NCI-H510A (cell line): Measurements from ENCODE around the gene LLGL1.

Source experiments
- DNase-seq: peaks from one replicate; lab custom pipeline; 2025; lab: John Stamatoyannopoulos, UW

LLGL1 gene

DNA sequence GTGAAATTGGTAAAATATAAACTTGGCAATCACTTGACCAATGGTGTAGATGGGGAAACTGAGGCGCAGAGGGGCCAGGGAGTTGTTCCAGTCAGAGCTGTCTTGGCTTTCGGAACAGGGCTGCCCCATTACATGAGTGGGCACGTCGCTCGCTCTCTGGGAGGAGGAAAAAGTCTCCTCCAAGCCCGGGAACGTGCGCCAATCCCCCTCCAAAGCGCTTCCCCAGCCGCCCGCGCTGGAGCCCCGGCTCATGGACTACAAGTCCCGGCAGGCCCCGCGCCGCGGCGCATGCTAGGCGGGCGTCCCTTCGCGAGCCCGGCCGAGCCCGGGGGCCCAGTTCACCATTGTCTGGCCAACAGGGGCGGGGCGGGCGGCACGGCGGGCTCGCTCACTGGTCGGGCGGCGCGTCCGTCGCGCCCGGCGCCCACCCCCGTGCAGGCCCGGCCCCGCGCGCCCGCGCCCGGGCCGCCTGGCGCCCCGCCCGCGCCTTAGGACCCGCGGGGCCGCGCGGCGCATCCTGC is at the start of gene LLGL1:
Gene LLGL1, plus strand, starts transcription at position 515 of the 521 bp plus-strand sequence. CDS start 48 bp downstream, outside the sequence.
- DNase-seq: peak; percentile 92

- no peak for DNase-seq
Observed at GRCh38 chr17:18176176-18176575, 49.3 kb upstream of the LLGL1 start.

DNA sequence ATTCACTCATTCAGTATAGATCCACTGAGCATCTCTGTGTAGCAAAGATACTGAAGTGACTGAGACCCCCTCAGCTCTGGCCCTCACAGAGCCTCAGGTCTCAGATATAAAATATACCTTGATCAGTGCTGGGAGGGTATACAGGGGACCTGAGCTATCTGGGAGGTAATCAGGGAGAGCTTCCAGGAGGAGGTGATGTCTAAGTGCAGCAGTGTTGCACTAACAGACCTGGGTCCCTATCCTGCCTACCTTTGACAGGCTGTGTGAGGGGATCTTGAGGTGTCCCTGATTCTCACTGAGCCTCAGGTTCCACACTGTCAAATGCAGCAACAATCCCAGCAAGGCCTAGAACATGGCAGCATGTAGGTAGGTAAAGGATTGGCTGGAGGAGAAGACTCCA is 48.3 kb upstream of the LLGL1 start:
- DNase-seq: no peak

DNA sequence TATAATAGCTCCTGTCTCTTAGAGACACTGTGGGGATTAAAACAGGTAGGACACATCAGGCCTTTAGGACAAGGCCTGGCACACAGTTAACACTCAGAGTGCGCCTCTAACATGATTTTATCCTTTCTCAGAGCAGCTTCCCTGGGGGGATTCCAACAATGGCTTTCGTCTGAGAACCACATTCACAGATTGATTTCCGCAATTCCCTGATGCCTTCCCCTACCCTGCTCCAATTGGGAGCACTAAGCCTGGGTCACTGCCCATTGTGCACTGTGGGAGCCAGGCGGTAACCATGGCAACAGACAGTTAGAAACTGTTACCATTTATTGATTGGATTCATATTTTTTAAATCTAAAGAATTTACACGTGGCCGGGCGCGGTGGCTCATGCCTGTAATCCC is 47.7 kb upstream of the LLGL1 start:
- DNase-seq: no peak

DNA sequence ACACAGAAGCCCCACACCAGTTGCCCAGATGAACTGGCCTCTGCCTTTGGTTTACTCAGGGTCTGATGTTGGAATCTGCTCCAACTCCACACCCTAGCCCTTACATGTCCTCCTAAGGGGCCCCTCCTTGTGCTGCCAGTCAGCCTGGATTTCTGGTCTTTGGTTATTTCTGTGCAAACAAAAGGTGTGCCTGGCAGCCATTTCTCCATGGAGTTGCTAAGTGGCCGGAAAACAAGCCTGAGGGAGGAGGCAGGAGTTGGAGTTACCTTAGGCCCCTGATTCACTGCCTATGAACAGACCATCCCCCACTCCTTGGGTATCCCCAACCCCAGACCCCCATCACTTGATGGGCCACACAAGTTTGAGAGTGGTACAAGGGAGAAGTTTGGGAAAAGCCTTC is 46.2 kb upstream of the LLGL1 start:
- no peak for DNase-seq

DNA sequence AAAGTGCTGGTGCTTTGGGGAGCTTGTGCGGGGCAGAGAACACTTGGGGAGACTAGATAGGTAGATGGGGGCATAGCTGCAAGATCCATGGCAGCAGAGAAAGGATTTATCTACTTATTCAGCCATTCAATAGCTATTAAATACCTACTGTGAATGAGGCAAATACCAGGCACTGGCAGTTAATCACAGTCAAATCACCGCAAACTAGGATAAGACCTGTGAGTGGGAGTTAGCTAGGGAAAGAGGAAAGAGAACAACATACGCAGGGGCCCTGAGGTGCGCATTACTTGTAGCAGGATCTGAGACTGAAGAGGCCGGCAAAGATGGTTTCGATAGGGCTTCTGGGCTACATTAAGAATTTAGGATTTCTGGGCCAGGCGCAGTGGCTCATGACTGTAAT is 45.6 kb upstream of the LLGL1 start:
- DNase-seq: no peak

GRCh38 chr17:18181358-18181757 is 44.1 kb upstream of the LLGL1 start:
- no peak for DNase-seq

- DNase-seq: no peak
Observed at GRCh38 chr17:18182110-18182977, 43.1 kb upstream of the LLGL1 start.

GRCh38 chr17:18182978-18183333 is 42.5 kb upstream of the LLGL1 start:
- peak; percentile 57 for DNase-seq

- DNase-seq: peak; percentile 98
Observed at GRCh38 chr17:18183334-18184142, 41.9 kb upstream of the LLGL1 start, which contains the start of gene ALKBH5. Gene ALKBH5, plus strand, starts transcription at chr17:18183828. Its CDS starts 416 bp downstream, at chr17:18184244.

DNA sequence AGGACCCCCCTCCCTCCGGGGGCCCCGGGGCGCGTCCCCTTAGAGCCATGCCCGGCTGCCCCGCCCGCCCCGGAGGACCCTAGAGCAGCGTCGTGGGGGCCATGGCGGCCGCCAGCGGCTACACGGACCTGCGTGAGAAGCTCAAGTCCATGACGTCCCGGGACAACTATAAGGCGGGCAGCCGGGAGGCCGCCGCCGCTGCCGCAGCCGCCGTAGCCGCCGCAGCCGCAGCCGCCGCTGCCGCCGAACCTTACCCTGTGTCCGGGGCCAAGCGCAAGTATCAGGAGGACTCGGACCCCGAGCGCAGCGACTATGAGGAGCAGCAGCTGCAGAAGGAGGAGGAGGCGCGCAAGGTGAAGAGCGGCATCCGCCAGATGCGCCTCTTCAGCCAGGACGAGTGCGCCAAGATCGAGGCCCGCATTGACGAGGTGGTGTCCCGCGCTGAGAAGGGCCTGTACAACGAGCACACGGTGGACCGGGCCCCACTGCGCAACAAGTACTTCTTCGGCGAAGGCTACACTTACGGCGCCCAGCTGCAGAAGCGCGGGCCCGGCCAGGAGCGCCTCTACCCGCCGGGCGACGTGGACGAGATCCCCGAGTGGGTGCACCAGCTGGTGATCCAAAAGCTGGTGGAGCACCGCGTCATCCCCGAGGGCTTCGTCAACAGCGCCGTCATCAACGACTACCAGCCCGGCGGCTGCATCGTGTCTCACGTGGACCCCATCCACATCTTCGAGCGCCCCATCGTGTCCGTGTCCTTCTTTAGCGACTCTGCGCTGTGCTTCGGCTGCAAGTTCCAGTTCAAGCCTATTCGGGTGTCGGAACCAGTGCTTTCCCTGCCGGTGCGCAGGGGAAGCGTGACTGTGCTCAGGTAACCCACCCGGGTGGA is 41.0 kb upstream of the LLGL1 start:
- DNase-seq: peak; percentile 23

DNA sequence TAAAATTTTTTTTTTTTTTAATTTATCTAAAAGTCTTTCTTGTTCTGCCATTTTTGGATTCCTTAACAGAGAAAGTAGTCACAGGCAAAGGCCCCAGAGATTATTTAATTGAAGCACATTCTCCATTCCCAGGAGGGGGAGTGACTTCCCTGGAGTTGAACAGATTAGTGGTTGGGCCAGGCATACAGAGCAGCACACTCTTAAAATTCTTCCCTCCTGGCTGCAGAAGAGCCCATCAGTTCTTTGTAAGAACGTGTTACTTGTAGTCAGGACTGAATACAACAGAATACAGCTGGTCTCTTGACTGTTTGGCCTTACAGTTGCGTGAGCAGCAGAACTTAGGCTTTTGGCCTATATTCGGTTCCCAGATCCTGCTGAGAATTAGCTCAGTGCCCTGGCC is 40.0 kb upstream of the LLGL1 start:
- DNase-seq: no peak

GRCh38 chr17:18185832-18186626 is 39.4 kb upstream of the LLGL1 start:
- no peak for DNase-seq

DNA sequence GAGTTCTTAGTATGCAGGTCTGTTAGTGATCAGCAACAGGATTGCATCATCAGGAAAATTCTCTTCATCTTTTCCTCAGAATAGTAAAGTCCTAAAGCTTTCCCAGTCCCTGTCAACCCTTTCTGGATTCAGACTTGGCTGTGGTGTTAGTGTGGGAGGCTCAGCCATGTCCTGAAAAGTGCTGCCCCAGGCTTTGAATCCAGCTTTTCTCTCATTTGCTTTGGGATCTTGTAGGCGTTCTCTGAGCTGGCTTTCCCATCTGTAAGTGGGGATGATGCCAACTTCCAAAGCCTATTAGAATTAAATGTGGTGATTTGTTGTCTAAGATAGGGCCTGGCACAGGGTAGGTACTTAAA is 38.8 kb upstream of the LLGL1 start:
- DNase-seq: no peak

DNA sequence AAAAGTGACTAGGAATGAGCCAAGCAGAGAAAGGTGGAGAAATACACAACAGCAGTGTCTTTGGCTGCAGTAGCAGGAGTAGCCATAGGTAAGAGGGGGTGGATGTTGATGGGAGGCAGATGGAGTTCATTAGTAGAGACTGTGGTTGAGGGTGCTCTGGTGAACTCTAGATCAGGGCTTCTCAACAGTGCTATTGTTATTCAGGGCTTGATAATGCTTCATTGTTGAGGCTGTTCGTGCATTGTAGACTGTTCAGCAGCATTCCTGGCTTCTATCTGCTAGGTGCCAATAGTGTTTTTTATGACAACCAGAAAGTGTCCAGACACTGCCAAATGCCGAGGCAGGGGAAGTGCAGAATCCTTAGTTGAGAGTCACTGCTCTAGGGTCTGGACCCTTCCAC is 38.2 kb upstream of the LLGL1 start:
- DNase-seq: no peak

DNA sequence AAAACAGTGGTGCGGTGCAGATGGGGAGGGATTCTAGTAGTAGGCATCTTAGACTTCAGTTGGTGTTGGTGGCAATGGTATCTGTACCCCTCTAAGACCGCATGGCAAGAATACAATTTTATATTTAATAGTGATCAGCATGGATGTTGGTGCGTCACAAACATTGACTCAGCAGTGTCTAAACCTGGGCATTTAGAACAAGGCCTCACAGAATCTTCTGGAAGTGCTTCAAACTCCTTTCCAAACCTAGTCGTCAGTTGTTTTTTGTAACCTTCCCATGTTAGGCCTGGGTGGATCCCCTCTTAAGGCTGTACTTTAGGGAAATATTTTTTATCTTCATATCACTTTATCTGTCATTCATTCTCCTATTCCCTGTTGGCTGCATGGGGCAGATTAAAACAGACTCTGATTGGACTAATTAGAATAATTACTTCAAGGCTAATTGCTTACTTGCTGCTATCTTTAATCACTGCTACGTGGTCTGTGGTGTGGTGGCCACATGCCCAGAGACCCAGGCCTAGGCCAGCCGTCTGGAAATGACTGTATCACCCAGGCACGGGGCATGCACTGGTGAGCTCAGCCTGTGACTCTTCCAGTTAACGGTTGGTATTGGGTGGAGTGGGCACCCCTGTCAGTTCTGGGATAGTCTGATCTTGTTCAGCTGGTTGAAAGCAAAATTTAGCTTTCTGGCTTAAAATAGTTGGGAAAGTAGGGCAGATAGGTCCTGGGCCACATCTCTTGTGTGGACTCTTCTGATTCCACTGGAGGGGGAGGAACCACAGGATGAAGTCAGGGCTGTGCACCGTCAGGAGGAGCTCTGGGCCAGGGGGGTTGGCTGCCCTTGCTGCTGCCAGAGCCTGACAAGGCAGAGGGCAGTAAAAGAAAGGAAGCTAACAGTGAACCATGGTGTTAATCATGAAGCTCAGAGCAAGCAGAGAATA is 37.3 kb upstream of the LLGL1 start:
- no peak for DNase-seq

- no peak for DNase-seq
Observed at GRCh38 chr17:18190628-18191235, 34.7 kb upstream of the LLGL1 start.

DNA sequence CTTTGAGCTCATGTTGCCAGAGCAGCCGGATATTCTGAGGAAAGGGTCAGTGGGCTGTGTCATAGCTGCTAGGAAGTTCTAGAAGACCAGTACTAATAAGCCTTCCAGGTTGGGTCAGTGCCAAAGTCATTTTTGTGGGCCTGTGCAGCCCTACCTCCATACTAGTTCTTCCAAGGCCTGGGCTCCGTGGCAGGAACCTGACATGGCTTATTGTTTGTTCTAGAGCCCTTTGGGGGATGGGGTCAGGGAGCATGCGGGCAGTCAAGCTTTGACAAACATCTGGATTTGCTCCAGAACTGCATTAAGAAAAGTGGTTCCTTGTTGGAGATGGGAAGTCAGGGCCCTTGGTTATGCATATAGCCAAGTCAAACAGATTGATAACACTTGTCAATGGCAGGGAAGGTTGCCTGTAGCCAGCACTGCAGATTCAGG is 34.2 kb upstream of the LLGL1 start:
- DNase-seq: no peak

- DNase-seq: no peak
Observed at GRCh38 chr17:18191967-18192366, 33.5 kb upstream of the LLGL1 start.
